Left renal pelvis (tissue), 4 donors: Measurements from ENCODE around the gene CYP19A1. TPM values are rescaled to one million over a fixed set of nuclear protein-coding genes. Genes with fewer than 3 reads are reported as not detected.

ENCODE experiments used
- DNase-seq, 4 donors: peaks; one replicate each; pipeline ENCODE4 v3.0.0-alpha.2; 2013; ENCODE audit warnings: low read depth in 4 of 4, low spot score in 3 of 4
- polyA plus RNA-seq, 4 donors: library from polyadenylated mRNA; unstranded; fragments of 120-200 nt; gene quantifications; one replicate each; pipeline ENCODE4 v1.2.1, GENCODE V29; 2013; ENCODE audit not compliant: insufficient read length in 4 of 4

CYP19A1 gene
- polyA plus RNA-seq, 4 donors, result 0.66 TPM; not detected in 3

DNA sequence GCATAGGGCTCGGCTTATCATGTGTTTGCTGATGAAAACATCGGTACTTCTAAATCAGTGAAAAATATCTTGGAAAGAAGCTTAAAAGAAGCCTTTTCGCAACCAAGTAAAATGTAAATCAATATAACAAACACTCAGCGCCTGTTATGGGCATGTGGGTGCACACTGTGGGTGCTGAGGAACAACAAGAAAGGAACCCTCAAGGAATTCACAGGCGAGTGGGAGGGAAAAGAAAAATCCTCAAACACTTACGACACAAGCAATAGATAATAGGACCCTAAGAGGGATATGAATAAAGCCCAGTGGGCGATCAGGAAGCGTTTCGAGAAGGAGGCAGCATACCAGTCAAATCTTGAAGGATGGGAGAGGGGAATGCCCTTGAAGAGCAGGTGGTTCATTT, 25.0 kb upstream of the CYP19A1 start:
- no peak for DNase-seq

DNA sequence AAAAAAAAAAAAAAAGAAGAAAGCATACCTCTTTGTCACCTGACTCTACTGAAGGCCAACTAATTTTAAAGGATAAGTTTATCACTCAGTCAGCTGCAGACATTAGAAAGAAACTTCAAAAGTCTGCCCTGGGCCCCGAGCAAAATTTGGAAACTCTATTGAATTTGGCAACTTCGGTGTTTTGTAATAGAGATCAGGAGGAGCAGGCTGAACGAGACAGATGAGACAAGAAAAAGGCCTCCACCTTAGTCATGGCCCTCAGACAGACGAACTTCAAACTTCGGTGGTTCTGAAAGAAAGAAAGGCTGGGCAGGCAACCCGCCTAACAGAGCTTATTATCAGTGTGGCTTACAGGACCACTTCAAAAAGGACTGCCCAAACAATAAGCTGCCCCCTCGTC, 21.6 kb upstream of the CYP19A1 start:
- DNase-seq, result no peak

GRCh38 chr15:51356983-51357382, 18.6 kb upstream of the CYP19A1 start:
- DNase-seq, result no peak

- DNase-seq, result no peak
Observed at GRCh38 chr15:51356147-51356546, 17.8 kb upstream of the CYP19A1 start.

DNA sequence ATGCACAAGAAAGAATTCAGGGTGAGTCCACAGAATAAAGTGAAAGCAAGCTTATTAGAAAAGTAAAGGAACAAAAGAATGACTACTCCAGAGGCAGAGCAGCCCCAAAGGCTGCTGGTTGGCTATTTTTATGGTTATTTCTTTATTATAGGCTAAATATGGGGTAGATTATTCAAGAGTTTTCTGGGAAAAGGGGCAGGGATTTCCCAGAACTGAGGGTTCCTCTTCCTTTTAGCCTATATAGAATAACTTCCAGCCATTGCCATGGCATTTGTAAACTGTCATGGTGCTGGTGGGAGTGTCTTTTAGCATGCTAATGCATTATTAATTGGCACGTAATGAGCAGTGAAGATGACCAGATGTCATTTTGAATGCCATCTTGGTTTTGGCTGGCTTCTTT, 16.7 kb upstream of the CYP19A1 start:
- DNase-seq, result no peak

DNA sequence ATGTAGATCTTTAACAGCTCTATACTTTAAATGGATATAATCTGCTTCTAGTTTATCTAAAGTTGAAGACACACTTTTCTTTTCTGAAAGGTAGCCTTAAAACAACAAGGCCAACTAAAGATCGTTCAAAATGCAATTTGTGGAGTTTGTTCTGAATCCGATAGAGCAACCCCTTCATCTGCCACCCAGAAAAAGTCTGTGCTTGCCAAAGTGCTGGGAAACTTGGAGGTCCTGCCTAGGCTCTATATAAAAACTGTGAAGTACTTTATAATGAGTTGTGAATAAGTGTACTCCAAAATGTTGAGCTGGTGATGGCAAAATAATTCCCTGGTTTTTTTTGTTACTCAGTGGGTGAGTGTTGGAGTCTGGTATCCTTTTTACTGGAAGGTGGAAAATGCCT, 15.6 kb upstream of the CYP19A1 start:
- no peak for DNase-seq

DNA sequence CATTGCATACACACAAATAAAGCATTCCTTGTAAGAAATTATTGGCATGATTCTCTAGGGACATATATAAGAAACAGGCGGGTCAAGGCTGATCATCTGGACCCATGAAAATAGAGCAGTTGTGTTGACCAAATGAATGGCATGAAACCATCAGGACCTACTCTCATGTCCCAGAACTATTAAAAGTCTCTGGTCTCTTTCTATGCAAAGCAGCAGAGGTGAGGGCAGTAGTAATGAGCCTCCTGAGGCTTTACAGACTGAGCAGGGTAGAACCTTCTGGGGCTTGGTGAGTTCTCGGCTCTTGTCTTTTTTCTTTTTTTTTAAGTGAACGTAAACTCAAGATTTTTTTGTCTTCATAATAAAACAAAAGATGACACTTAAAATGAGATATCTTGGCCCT, 12.3 kb upstream of the CYP19A1 start:
- no peak for DNase-seq

DNA sequence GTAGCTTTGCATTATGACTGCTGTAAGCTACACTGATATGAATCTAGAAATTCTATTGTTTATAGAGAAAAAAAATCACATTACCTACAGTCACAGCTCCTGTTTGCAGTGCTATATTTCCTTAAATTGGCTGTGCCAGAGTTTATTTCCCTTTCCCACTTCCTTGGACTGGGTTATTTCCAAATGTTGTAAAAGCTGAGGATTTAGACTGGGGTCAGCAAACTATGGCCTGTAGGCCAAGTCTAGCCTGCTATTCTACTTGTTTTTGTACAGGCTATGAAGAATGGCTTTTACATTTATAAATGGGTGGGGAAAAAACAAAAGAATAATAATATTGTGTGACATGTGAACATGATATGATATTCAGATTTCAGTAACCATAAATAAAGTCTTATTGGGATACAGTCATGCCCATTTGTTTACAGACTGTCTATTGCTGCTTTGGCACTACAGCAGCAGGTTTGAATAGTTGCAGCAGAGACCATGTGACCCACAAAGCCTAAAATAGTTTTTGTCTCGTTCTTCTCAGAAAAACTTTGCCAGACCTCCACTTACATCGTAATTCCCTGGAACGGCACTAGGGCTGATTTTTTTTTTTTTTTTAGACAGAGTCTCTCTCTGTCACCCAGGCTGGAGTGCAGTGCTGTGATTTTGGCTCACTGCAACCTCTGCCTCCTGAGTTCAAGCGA, 10.9 kb upstream of the CYP19A1 start:
- no peak for DNase-seq

DNA sequence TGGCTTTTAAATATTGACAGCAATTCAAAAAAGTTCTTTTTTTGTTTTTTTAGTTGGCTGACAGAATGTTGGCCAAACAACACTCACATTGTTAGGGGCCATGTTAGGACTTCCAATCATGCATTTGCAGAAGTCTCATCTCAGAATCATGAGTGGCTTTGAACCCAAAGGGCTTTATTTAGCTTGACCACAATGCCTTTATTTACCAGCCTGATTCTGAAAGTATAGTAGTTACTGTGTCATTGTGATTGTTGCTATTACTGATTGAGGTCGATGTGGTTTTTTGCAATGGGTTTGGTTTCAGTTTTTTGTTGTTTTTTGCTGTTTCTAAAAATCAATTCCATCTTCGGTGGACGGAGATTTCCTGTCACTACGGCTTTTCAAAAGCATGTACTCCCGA, 10.3 kb upstream of the CYP19A1 start:
- DNase-seq, result no peak

DNA sequence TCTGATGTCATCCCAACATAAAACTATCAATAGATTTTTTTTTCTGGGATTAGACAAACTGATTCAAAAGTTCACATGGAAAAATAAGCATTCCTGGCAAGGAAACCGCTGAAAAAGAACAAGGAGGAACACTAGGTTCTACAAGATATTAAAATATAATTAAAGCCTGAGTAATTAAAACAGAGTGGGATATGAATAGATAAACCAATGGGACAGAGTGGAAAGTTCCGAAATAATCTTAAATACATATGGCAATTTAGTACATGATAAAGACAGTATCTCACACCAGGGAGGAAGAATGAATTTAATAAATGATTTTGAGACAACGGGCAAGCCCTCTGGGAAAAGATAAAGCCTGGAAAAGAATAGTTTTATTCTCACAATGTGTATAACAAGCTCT, 7.7 kb upstream of the CYP19A1 start:
- no peak for DNase-seq

- DNase-seq, result no peak
Observed at GRCh38 chr15:51343466-51343865, 5.1 kb upstream of the CYP19A1 start.

GRCh38 chr15:51342227-51342999, 4.0 kb upstream of the CYP19A1 start:
- no peak for DNase-seq

DNA sequence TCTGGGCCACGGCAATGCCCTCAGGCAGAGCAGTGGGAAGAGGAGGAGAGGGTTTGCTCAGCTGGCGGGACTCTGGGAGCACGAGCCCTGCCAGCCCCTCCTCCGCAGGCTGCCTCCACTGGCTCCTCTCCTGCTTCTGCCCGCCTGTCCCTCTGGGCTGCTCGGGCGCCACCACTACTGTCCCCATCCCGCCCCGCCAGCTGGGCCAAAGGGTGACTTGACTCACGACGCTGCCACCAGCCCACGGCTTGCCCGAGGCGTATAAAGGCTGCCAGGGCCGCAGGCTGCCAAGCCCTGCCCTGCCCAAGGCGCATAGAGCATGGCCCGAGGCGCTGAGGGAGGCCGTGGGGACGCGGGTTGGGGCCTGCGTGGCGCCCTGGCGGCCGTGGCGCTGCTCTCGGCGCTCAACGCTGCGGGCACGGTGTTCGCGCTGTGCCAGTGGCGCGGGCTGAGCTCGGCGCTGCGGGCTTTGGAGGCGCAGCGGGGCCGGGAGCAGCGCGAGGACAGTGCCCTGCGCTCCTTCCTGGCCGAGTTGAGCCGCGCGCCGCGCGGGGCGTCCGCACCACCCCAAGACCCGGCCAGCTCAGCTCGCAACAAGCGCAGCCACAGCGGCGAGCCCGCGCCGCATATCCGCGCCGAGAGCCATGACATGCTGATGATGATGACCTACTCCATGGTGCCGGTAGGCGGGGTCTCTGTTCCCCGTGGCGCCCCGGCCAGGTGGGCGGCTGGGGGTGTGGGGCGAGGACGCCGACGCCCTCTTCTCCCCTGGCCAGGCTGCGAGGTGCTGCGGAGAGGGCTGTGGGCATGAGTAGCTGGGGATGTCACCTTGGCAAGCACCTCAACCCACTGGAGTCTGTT, 3.2 kb upstream of the CYP19A1 start, which contains the start of gene GLDN:
Gene GLDN (plus strand): TSS at position 290 of the 861 bp plus-strand sequence. CDS start 30 bp downstream, at position 320.
- DNase-seq, result no peak

DNA sequence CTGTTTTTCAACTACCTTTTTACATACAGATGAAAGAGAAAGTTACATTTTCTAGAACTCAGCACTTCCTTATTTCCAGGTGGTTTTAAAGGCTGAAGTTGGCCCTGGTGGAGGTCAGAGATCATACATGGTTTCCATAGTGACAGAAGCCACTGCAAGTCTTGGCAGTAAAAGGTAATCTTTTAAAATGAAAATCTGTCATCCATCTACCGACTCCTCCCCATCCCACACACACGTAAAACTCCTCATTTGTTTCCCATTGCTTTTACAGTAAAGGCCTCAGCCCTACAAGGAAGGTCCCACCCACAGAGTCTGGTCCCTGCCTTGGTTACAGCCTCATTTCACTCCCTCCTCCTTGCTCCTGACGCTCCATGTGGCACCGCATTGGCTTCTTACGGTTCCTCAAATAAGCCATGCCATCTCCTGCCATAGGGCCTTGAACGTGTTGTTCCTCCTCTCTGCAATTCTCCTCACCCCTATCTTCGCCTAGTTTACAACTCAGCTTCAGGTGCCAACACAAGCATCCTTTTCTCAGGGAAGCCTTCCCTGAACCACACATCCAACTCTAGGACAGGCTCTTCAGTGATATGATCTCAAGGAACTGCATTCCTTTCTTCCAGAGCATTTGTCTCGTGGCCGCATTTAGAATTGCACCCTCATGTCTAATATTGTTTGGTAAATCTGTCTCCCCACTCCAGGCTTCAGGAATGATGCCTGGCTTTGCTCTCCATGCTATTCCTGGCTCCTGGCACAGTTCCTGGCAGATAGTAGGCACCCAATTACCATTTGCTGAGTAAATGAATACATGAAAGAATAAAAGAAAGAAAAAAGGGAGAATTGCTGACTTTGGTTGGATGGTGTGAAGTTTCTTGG, 2.6 kb downstream of the CYP19A1 start:
- no peak for DNase-seq

DNA sequence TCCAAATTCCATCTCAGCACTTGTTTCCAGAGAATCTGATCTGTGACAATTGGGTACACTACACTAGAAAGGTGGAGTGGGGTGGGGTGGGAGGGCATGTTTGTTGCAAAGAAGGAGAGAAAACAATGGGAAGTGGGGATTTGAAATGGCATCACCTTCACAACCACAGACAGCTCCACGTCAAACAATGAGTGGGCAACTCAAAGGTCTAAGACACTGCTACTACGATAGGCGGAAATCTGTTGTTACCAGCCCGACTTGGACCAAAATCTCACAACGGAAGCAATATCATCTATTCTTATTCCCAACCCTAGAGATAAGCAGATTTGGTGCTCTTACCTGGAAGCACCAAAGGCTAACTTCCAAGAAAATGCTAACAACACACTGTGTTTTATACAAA, 3.3 kb downstream of the CYP19A1 start:
- DNase-seq, result no peak

GRCh38 chr15:51334011-51334451, 4.4 kb downstream of the CYP19A1 start:
- DNase-seq, result no peak

- DNase-seq, result no peak
Observed at GRCh38 chr15:51333571-51333970, 4.8 kb downstream of the CYP19A1 start.

GRCh38 chr15:51332206-51333147, 5.9 kb downstream of the CYP19A1 start:
- DNase-seq, result no peak

- no peak for DNase-seq
Observed at GRCh38 chr15:51331141-51331540, 7.3 kb downstream of the CYP19A1 start.
